ENCODE results near the gene SLC25A38. TPM values are rescaled to one million over a fixed set of nuclear protein-coding genes. Genes with fewer than 3 reads are reported as not detected.

SLC25A38 gene, protein sequence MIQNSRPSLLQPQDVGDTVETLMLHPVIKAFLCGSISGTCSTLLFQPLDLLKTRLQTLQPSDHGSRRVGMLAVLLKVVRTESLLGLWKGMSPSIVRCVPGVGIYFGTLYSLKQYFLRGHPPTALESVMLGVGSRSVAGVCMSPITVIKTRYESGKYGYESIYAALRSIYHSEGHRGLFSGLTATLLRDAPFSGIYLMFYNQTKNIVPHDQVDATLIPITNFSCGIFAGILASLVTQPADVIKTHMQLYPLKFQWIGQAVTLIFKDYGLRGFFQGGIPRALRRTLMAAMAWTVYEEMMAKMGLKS
- 10 to 100 TPM in 2 of 4 donors, 1 to 10 TPM in 2; 6.2 to 21.7 (median 12.6) TPM for total RNA-seq

DNA sequence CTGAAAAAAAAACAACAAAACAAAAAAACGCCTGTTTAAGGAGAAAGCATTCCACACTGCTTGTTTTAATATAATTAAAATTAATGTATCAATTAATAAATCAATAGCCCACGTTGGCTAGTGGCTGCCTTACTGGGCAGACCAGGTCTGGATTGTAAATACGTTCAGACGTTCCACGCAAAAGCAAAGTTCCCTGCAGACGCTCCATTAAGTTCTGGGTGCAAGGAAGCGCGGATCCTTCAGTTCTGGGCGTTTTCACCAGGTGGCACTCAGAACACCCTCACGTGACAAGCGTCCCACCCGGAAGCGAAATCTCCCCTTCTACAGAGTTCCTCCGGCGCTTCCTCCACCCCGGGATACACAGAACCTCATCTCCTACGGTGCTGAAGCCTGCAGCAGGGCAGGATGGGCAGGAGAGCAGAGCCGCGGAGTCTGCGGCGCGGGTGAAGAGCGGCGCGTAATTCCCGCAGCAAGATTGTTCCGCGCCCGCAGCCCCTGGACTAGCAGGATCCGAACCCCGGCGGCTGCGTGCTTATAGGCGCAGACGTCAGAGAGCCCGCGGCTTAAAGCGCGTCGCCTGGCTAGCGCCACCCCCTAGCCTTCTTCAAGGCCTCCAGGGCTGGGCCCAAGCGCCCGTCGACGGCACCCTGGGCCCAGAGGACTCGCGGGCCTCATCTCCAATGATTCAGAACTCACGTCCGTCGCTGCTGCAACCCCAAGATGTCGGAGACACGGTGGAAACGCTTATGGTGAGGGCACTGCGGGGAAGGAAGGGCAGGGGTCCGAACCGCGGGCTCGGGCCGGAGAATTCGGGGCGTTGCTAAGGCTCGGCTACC is at the start of gene SLC25A38:
Gene SLC25A38 (plus strand): TSS at position 326 of the 836 bp plus-strand sequence. CDS start 355 bp downstream, at position 681.
- TF ChIP-seq POLR2A (IDR thresholded peaks at IDR 0.05) = peak in 2 of 4 donors; percentile 22 to 35
- TF ChIP-seq, protein P1, sequence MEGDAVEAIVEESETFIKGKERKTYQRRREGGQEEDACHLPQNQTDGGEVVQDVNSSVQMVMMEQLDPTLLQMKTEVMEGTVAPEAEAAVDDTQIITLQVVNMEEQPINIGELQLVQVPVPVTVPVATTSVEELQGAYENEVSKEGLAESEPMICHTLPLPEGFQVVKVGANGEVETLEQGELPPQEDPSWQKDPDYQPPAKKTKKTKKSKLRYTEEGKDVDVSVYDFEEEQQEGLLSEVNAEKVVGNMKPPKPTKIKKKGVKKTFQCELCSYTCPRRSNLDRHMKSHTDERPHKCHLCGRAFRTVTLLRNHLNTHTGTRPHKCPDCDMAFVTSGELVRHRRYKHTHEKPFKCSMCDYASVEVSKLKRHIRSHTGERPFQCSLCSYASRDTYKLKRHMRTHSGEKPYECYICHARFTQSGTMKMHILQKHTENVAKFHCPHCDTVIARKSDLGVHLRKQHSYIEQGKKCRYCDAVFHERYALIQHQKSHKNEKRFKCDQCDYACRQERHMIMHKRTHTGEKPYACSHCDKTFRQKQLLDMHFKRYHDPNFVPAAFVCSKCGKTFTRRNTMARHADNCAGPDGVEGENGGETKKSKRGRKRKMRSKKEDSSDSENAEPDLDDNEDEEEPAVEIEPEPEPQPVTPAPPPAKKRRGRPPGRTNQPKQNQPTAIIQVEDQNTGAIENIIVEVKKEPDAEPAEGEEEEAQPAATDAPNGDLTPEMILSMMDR (IDR thresholded peaks at IDR 0.05) = peak in 5 of 6 experiments; percentile 21 to 42 (median 33)
- 1 to 2% methylated on average over 13 to 22 of the region's 62 CpGs for WGBS, 2 donors
- peak within 1 kb of the TSS; percentile 88 to 95 (median 92) for H3K27ac ChIP-seq
- no peak for DNase-seq
- H3K9me3 ChIP-seq = no peaks in the 10 kb centered on the region
- H3K4me3 ChIP-seq = peak within 1 kb of the TSS; percentile 68 to 75 (median 70)
- no peaks in the 10 kb centered on the region for H3K27me3 ChIP-seq
- intact Hi-C loops (cut with DNase I) = no loop called here
- no peaks in the 10 kb centered on the region for H3K36me3 ChIP-seq
- H3K4me1 ChIP-seq = peaks cover 0 to 40% (median 14%) of the 10 kb centered on the region in 3 donors

GRCh38 chr3:39333607-39334006 is 49.6 kb upstream of the SLC25A38 start:
- no peak overlapping the region for H3K4me3 ChIP-seq

DNA sequence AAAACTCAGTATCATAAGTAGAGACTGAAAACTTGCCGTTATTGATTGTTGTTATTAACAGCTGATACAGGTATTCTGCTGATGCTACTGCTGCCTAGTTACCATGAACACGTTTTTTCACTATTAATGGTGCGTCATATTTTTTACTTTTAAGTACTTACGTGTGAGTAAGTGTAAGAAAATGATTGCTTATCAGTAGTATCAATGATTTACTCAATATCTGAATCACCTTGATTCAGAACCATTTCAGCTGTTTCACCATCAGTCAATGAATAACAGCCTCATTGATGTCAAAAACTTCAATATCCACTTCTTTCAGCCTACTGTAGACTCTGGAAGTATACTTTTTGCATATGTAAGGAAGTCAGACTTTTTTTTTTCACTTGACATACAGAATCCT is 49.0 kb upstream of the SLC25A38 start:
- WGBS, 2 donors = 78 to 87% methylated on average over 4 of the region's 4 CpGs
- DNase-seq = no peak
- Histone ChIP-seq H3K36me3 (no peaks in the 10 kb centered on the region), H3K27me3 (no peaks in the 10 kb centered on the region), H3K27ac (no peak overlapping the region), H3K4me3 (no peak overlapping the region), H3K4me1 (no peaks in the 10 kb centered on the region), H3K9me3 (no peaks in the 10 kb centered on the region)
- TF ChIP-seq, protein P1 (IDR thresholded peaks at IDR 0.05) = no peak
- no peak for TF ChIP-seq POLR2A (IDR thresholded peaks at IDR 0.05)
- intact Hi-C loops (cut with DNase I) = no loop called here

More at GRCh38 chr3:39333607-39334006, 49.6 kb upstream of the SLC25A38 start:
- H3K36me3 ChIP-seq = no peaks in the 10 kb centered on the region
- no peak overlapping the region for H3K27ac ChIP-seq
- TF ChIP-seq POLR2A (IDR thresholded peaks at IDR 0.05) = no peak
- TF ChIP-seq, protein P1 (IDR thresholded peaks at IDR 0.05) = no peak
- H3K27me3 ChIP-seq = no peaks in the 10 kb centered on the region
- H3K9me3 ChIP-seq = no peaks in the 10 kb centered on the region
- intact Hi-C loops (cut with DNase I) = no loop called here
- H3K4me1 ChIP-seq = no peaks in the 10 kb centered on the region
- DNase-seq = no peak

GRCh38 chr3:39338201-39338600 is 45.0 kb upstream of the SLC25A38 start:
- no peaks in the 10 kb centered on the region for H3K4me1 ChIP-seq
- no peaks in the 10 kb centered on the region for H3K9me3 ChIP-seq
- no peak for TF ChIP-seq POLR2A (IDR thresholded peaks at IDR 0.05)
- TF ChIP-seq, protein P1 (IDR thresholded peaks at IDR 0.05) = no peak
- H3K4me3 ChIP-seq = no peak overlapping the region
- no peak overlapping the region for H3K27ac ChIP-seq
- intact Hi-C loops (cut with DNase I) = no loop called here
- WGBS, 2 donors = 82 to 85% methylated on average over 1 of the region's 1 CpG
- no peaks in the 10 kb centered on the region for H3K27me3 ChIP-seq
- no peaks in the 10 kb centered on the region for H3K36me3 ChIP-seq
- no peak for DNase-seq

GRCh38 chr3:39339086-39339485 is 44.1 kb upstream of the SLC25A38 start:
- no peak for DNase-seq
- intact Hi-C loops (cut with DNase I) = no loop called here
- TF ChIP-seq, protein P1 (IDR thresholded peaks at IDR 0.05) = no peak
- no peak for TF ChIP-seq POLR2A (IDR thresholded peaks at IDR 0.05)

More at GRCh38 chr3:39339086-39339485, 44.1 kb upstream of the SLC25A38 start:
- H3K27me3 ChIP-seq = no peaks in the 10 kb centered on the region
- H3K4me3 ChIP-seq = no peak overlapping the region
- H3K27ac ChIP-seq = no peak overlapping the region
- no peaks in the 10 kb centered on the region for H3K36me3 ChIP-seq
- no peaks in the 10 kb centered on the region for H3K9me3 ChIP-seq
- 50 to 70% methylated on average over 1 of the region's 1 CpG for WGBS, 2 donors
- no peaks in the 10 kb centered on the region for H3K4me1 ChIP-seq

Measured in esophagus squamous epithelium (tissue), 5 donors.